SIG-M5 treated with dmso at 0.1 percent for 504 hours (cell line): ENCODE data around the gene ARFIP1.

Experiments
- DNase-seq: peaks from one replicate; lab custom pipeline; 2025; ENCODE audit not compliant: unreplicated experiment; lab: John Stamatoyannopoulos, UW

ARFIP1 gene

DNA sequence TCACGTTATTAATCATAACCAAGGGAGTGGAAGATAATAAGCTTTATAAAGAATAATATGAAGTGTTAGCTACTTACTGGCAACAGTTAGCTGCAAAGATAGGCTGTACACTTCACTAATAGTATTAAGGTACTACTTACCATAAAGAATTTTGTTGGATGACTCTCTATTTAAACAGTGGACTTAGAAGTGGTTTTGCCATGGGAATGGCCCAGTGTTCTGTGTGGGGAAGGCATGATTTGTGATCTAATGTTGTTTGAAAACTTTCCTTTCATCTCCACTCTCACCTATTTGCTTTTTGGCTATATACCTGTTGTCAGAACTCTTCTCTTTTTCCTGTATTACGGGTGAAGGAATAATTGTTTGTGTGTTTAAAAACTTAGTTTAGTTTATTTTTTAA is 179.3 kb downstream of the ARFIP1 start:
- no peak for DNase-seq

DNA sequence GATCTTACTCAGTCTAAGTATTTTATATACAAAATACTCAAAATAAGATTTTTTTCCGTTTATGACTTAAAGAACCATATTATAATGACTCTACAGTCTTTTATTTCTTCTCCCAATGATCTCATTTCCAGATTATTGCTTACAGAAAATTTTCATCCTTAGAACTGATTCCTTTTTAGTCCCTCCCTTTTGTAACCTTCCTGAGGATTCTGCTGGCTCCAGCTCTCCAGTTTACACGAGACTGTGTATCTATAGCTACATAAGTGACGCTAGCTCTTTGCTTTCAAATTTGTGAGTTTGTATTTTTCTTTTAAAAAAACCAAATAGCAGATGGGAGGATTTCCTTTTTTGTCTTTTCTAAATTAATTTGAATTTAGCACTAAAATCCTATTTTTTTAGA is 180.3 kb downstream of the ARFIP1 start:
- DNase-seq: no peak

DNA sequence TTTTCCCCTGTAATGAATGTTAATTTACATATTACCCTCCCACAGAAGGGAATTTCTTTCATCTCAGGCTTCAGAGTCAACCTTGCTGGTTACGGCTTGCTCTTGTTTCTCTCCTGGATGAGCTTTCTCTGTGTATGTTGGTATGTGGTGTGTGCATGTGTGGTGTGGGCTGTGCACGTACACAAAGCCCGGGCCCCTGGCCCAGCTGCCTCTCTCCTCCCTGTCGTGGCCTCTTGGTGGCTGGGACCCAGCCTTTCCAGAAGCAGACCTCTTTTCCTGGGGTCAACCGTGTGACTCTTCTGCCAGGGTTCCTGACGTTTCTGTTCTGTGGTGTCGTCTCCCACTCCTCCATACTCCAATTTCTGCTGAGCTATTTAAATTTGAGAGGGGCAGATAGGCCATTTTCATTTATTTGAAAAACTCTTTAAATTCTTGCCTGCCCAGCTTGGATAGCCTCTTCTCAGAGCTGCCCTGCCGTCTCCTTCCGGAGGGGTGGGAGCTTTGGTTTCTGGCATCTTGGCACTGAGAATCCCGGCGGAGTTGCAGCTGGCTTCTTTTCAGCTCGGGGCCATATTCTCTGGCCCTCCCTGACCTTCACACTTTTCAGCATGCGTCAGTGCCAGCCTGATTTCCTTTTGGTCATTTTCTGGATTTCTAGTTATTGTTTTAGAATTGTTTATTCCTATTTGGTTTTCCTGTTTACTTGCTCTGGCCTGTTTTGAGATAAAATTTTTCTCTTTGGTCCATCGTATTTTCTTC is 181.4 kb downstream of the ARFIP1 start:
- DNase-seq: no peak

DNA sequence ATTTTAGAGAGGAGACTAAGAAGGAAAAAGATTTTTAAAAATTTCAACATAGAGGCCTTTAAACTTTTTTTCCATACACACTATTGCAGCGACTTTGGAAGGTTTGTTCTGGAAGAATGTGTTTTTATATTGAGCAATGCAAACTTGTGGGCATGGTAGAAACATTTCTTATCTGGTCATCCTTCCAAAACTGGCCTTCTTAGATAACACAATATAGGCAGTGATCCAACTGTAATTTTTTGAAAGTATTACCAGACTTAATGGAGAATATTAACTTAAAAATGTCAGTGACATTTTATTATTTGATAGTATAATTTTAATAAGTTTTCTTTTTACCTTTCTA is 182.0 kb downstream of the ARFIP1 start:
- no peak for DNase-seq
